ENCODE results near the gene SH3BP1.
"Not testable (repeated sequence)": the region's sequence is repeated elsewhere in the genome, so short reads cannot be mapped to it uniquely, and the experiment has no call there.

Gene SH3BP1

GRCh38 chr22:37633089-37633624 is 6.3 kb upstream of the SH3BP1 start:
- no peak for DNase-seq (ENCODE audit: low read depth, low spot score)

DNA sequence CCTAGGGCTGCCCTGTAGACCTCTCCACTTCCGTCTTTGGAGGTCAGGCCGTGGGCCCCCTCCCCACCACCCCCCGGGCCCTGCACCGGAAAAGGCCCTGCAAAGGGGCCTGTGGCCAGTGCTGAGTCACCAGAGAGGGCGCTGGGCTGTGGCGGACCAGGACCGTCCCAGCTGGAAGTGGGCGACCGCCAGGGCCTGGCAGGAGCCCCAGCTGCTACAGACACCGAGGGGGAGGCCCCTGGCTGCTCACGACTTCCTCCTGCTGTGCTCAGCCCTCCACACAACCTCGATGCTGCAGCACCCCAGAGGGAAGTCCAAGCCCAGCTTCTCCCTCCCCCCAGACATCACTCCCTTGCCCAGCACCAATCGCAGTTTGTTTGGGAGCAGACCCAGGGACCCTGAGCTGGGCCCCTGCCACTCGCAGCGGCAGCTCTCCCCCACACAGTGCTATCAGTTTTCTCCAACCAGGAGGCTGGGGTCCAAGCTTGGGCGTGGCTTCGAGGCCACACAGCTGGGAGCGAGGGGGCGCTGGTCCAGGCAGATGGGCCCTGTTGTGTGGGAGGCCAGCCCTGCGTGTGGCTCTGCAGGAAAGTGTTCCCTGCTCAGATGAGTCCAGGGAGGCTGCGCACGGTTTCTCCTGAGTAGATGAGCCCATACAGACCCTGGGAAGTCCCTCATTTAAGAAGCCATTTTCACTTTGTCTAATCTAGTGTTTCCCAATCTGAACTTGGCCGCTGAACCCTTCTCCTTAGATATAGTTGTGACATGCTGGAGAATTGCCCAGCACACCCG is 5.6 kb upstream of the SH3BP1 start:
- DNase-seq (ENCODE audit: low read depth, low spot score): no peak

GRCh38 chr22:37634417-37634924 is 5.0 kb upstream of the SH3BP1 start:
- DNase-seq (ENCODE audit: low read depth, low spot score): no peak

DNA sequence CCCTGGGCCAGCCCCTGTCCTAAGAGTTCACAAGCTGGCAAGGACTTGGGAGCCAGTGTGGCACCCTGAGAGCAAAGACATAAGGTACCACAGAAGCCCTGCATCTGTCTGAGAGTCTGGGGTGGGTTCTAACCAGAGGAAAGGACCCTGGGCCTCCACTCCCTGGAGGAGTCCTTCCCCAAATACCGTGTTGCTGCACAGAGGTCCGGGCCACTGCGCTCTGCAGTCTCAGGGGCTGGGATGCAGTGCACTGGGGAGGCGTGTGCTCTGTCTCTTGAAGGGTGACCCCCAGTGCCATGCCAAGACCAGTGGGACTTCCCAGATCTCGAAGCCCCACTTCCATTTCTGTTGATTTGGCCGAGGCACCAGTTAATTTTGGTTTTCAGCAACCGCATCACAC is 4.3 kb upstream of the SH3BP1 start:
- no peak for DNase-seq (ENCODE audit: low read depth, low spot score)

DNA sequence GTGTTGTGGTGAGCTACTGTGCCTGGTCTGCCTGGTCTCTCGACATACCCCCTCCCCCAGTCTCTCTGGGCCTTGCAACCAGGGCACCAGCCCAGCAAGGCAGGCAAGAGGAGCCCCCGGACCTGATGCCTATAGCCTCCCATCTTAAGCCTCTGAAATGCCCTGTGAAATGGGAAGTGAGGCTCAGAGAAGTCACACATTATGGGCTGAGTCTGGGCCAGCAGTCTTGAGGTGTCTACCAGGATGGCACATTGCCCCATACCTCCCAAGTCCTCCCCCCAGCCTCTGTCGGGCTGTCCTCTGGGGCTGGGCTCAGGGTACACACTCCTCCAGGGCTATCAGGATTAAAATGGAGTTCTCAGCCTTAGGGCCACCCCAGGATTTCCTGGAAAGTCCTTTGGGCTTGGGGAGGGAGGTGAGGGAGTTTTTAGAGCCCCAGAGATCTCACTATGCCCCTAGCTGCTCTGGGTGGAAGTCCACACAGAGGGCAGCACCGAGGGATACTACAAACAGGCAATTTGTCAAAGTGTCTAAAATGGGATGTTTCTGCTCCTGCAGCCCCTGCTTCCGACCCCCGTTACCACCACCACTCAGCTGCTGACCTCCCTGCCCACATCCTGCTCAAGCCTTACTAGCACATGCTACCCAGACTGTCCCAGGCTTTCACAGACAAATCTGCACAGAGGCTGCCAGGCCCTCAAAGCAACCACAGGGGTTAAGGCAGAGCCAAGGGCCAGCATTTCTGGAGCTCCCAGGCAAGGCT is 3.1 kb upstream of the SH3BP1 start:
- DNase-seq (ENCODE audit: low read depth, low spot score): no peak

DNA sequence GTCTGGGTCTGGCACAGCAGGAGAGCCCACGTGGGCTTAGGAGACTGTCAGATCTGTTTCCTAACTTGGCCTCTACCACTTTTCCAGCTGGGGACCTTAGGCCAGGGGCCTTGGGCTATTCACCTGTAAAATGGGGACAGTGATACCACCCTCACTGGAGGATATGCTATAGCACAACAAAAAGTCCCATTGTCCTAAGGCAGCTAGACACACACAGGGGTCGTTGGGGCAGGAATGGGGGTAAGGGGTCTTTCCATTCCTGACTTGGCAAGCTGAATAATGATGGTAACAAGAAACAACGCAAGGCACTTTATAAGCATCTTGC is 2.6 kb upstream of the SH3BP1 start:
- DNase-seq (ENCODE audit: low read depth, low spot score): no peak

- no peak for DNase-seq (ENCODE audit: low read depth, low spot score)
Measured at GRCh38 chr22:37638391-37639069, 939 bp upstream of the SH3BP1 start.

DNA sequence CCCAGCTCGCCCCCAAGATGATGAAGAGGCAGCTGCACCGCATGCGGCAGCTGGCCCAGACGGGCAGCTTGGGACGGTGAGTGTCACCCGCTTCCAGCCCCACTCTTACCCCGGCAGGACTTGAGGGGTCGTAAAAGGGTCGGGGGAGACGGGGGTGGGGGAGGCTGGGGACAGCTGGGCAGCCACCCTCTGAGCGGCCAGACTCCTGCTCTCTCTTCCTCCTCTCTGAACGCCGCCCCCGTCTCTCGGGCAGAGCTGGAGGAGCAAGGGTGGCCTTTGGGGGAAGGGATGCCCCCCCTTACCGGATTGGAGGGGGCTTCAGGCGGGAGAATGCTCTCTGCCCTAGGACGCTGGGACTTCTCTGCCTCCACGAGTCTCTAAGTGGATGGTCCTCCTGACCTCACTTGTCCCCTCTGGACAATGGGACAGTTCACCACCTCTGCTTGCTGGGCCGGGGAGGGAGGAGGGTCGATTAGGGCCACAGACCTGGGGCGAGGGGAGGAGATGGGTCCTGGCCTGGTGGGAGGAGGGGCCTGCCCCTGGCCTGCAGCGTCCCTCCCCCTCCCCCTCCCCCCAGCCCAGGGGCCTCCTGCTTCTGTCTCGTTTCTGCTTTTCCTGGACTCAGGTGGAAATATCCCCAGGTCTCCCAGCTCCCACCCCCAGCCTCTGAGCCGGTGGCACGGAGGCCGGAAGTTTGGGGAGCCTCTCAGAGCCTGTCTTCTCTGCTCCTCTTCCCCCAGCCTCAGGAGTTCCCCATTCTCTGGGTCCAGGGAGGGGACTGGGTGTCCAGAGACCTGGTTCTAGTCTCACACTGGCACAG is 512 bp downstream of the SH3BP1 start:
- no peak for DNase-seq (ENCODE audit: low read depth, low spot score)

- no peak for DNase-seq (ENCODE audit: low read depth, low spot score)
Measured at GRCh38 chr22:37640591-37641560, 1.4 kb downstream of the SH3BP1 start.

GRCh38 chr22:37641561-37641949 is 2.1 kb downstream of the SH3BP1 start:
- no peak for DNase-seq (ENCODE audit: low read depth, low spot score)

GRCh38 chr22:37643225-37643847 is 3.9 kb downstream of the SH3BP1 start:
- DNase-seq (ENCODE audit: low read depth, low spot score): peak; percentile 80

- no peak for DNase-seq (ENCODE audit: low read depth, low spot score)
Measured at GRCh38 chr22:37647317-37647716, 7.8 kb downstream of the SH3BP1 start.

DNA sequence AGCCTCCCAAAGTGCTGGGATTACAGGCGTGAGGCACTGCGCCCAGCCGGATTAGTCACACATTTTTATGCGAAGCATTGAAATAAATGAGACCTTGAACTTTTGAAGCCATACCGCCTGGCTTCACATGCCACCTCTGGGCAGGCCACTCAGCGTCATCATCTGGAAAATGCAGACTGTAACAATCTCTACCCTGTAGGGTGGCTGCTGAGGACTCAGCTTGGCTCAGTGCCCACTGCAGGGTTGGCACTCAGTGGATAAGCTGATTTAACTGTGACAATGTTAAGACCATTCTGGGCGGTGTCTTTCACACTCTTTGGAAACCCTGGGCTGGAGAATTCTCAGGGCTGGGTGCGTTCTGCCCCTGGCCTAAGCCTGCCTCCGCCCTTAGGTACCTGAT is 8.5 kb downstream of the SH3BP1 start:
- no peak for DNase-seq (ENCODE audit: low read depth, low spot score)

DNA sequence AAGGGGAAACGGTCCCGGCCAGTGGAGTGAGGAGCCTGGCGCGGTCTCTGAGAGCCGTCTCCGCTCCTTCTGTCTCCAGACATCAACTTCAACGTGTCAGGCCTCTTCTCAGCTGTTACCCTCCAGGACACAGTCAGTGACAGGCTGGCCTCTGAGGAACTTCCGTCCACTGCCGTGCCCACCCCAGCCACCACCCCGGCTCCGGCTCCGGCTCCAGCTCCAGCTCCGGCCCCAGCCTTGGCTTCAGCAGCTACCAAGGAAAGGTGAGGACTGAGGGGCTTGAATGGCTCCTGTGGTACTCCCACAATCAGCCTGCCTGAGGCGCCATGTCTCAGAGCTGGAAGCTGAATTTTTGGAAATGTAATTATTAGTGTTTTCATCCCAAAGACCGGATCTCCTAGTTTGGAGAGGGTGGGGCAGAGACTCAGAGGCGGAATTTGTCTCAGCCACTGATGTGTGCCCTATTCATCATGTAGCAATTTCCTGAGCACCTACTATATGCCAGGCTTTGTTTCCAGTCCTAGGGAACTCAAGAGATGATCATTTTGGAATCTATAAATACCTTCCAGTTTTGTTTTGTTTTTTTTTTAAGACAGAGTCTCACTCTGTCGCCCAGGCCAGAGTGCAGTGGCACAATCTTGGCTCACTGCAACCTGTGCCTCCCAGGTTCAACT is 11.1 kb downstream of the SH3BP1 start:
- no peak for DNase-seq (ENCODE audit: low read depth, low spot score)

DNA sequence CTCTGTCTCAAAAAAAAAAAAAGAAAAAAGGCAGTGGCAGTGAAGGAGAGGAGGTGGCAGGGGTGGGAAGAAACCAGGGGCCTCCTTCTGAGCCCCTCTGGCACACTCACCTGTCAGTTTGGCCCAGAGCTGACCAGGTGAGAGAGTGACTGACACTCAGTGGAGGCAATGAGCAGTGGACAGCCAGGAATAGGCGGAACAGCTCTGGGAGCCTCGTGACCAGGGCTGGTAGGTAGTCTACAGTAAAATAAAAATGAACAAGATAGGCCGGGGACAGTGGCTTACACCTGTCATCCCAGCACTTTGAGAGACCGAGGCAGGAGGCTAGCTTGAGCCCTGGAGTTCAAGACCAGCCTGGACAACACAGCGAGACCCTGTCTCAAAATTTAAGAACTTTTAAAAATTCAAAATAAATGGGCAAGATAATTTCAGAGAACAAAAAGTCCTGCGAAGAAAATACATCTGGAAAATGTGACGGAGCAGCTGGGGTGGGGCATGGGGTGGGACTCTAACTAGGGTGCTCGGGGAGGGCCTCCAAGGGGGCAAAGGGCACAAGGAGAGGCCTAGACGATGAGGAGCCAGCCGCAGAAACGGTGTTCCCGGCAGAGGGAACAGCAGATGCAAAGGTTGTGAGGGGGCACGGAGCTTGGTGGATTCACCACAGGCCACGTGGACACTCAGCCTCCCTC is 15.2 kb downstream of the SH3BP1 start:
- DNase-seq (ENCODE audit: low read depth, low spot score): no peak

DNA sequence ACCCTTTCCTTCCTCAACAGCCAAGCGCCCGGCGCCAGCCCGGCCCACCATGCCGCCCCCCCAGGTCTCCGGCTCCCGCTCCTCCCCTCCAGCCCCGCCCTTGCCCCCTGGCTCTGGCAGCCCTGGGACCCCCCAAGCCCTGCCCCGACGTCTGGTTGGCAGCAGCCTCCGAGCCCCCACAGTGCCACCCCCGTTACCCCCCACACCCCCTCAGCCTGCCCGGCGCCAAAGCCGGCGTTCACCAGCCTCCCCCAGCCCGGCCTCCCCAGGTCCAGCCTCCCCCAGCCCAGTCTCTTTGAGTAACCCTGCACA is 15.7 kb downstream of the SH3BP1 start:
- no peak for DNase-seq (ENCODE audit: low read depth, low spot score)

GRCh38 chr22:37656583-37656982 is 17.1 kb downstream of the SH3BP1 start:
- DNase-seq (ENCODE audit: low read depth, low spot score): not testable (repeated sequence)

DNA sequence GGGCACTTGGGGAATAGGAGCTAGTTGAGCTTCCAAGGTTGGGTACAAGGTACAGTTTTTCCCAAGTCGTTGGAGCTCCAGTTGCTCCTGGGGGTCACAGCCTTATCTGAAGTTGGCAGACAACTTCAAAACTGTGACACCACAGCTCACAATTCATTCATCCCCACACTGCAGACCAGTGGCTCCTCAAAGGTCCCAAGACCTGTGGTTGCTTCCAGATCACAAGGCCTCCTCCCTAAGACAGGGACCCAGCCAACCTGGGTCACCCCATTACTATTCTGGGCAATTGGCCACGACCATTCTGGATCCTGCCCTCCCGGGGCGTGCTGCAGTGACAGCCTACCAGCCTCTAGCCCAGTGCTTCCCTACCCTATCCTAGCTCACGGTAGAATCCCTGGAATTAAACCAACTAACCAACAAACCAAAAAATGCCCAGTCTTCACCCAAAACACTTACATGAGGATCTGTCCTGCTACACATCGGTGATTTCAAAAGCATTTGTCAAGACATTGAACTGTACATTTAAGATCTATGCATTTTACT is 18.2 kb downstream of the SH3BP1 start:
- DNase-seq (ENCODE audit: low read depth, low spot score): no peak
